ENCODE measurements around the gene OR7D4. TPM values are rescaled to one million over a fixed set of nuclear protein-coding genes. Genes with fewer than 3 reads are reported as not detected.
"Not testable (repeated sequence)": the region's sequence is repeated elsewhere in the genome, so short reads cannot be mapped to it uniquely, and the experiment has no call there.

Gene OR7D4
- not detected for total RNA-seq
- long read RNA-seq: 0 reads

- TF ChIP-seq, protein P1, sequence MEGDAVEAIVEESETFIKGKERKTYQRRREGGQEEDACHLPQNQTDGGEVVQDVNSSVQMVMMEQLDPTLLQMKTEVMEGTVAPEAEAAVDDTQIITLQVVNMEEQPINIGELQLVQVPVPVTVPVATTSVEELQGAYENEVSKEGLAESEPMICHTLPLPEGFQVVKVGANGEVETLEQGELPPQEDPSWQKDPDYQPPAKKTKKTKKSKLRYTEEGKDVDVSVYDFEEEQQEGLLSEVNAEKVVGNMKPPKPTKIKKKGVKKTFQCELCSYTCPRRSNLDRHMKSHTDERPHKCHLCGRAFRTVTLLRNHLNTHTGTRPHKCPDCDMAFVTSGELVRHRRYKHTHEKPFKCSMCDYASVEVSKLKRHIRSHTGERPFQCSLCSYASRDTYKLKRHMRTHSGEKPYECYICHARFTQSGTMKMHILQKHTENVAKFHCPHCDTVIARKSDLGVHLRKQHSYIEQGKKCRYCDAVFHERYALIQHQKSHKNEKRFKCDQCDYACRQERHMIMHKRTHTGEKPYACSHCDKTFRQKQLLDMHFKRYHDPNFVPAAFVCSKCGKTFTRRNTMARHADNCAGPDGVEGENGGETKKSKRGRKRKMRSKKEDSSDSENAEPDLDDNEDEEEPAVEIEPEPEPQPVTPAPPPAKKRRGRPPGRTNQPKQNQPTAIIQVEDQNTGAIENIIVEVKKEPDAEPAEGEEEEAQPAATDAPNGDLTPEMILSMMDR (IDR thresholded peaks at IDR 0.05): no peak
- intact Hi-C loops (cut with DNase I): no loop called here
- Histone ChIP-seq H3K36me3 (no peaks in the 10 kb centered on the region), H3K27me3 (peaks cover 1% of the 10 kb centered on the region), H3K4me1 (no peaks in the 10 kb centered on the region), H3K4me3 (no peak within 1 kb of the TSS), H3K27ac (no peak within 1 kb of the TSS), H3K9me3 (no peaks in the 10 kb centered on the region)
- no peak for ATAC-seq
- DNase-seq: no peak
These were observed at the start of gene OR7D4 for GRCh38 chr19:9219489-9219888. Gene OR7D4 (minus strand): TSS chr19:9219589. CDS start chr19:9214837, 4,752 bp downstream.

GRCh38 chr19:9251236-9251635, 31.8 kb upstream of the OR7D4 start:
- TF ChIP-seq, protein P1 (IDR thresholded peaks at IDR 0.05): no peak
- H3K27ac ChIP-seq: no peak overlapping the region
- H3K4me1 ChIP-seq: no peaks in the 10 kb centered on the region
- no peak for ATAC-seq
- DNase-seq: no peak
- intact Hi-C loops (cut with DNase I): no loop called here
- H3K4me3 ChIP-seq: no peak overlapping the region
- H3K36me3 ChIP-seq: no peaks in the 10 kb centered on the region
- H3K27me3 ChIP-seq: no peaks in the 10 kb centered on the region
- no peaks in the 10 kb centered on the region for H3K9me3 ChIP-seq

GRCh38 chr19:9250630-9251029, 31.2 kb upstream of the OR7D4 start, which contains the start of gene OR7E24:
Gene OR7E24 (plus strand): TSS chr19:9250930. CDS start chr19:9251044, 114 bp downstream.
- no peak for DNase-seq
- Histone ChIP-seq H3K27me3 (no peaks in the 10 kb centered on the region), H3K4me3 (no peak within 1 kb of the TSS), H3K4me1 (no peaks in the 10 kb centered on the region), H3K36me3 (no peaks in the 10 kb centered on the region), H3K27ac (no peak within 1 kb of the TSS), H3K9me3 (no peaks in the 10 kb centered on the region)
- TF ChIP-seq, protein P1 (IDR thresholded peaks at IDR 0.05): no peak
- intact Hi-C loops (cut with DNase I): no loop called here
- ATAC-seq: no peak

GRCh38 chr19:9205501-9206113, 13.8 kb downstream of the OR7D4 start:
- ATAC-seq (peak; percentile 78), DNase-seq (peak; percentile 79)
- H3K9me3 ChIP-seq: no peaks in the 10 kb centered on the region
- no peaks in the 10 kb centered on the region for H3K4me1 ChIP-seq
- TF ChIP-seq, protein P1 (IDR thresholded peaks at IDR 0.05): peak; percentile 93
- no peaks in the 10 kb centered on the region for H3K36me3 ChIP-seq
- no peaks in the 10 kb centered on the region for H3K27me3 ChIP-seq
- no peak overlapping the region for H3K27ac ChIP-seq
- intact Hi-C loops (cut with DNase I): no loop called here
- H3K4me3 ChIP-seq: no peak overlapping the region

DNA sequence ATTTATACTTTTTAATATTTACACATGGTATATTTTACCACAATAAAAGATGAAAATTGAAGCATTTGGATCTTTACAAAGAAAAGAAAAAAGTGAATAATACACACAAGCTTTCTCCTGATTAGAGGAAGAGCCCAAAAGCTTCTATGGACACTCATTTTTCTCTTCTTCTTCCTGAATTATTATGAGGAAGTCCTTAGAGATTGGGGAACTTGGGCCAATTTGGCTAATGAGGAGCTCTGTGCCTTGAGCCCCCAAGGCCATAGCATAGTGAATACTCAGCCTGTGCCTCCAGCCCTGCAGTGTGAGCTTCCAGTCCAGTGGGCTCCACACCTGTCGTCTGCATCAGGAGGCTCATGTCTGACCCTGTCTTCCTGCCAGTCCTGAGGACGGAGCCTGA, 21.3 kb downstream of the OR7D4 start:
- ATAC-seq; intact Hi-C loops (cut with DNase I); DNase-seq: not testable (repeated sequence)

DNA sequence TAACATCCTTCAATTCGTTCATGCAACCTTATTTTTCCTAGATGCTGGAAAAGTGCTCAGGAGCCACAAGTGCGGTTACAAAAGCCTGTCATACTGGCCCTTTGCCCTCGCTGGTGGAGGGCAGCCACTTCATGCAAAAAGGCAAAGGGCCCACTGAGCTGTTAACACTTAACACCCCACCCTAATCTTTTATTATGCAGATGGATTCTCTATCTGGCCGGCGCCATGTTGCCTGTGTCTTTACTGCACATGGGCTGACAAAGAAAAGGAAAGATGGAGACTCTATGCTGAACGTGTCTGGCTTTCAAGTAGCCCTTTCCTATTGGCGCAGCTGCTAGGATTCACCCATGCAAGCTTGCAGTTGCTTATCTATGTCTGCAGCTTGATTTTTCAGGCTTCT, 29.9 kb downstream of the OR7D4 start:
- H3K36me3 ChIP-seq: no peaks in the 10 kb centered on the region
- no peak overlapping the region for H3K27ac ChIP-seq
- DNase-seq (no peak), ATAC-seq (no peak)
- no peaks in the 10 kb centered on the region for H3K27me3 ChIP-seq
- no peak overlapping the region for H3K4me3 ChIP-seq
- H3K9me3 ChIP-seq: no peaks in the 10 kb centered on the region
- intact Hi-C loops (cut with DNase I): no loop called here
- TF ChIP-seq, protein P1 (IDR thresholded peaks at IDR 0.05): no peak
- no peaks in the 10 kb centered on the region for H3K4me1 ChIP-seq

More for the DNA sequence above, 21.3 kb downstream of the OR7D4 start:
- H3K4me3 ChIP-seq, H3K27ac ChIP-seq, H3K27me3 ChIP-seq, H3K9me3 ChIP-seq, H3K36me3 ChIP-seq, H3K4me1 ChIP-seq: not testable (repeated sequence)

Data from upper lobe of right lung (tissue), 1 donor.